HG03469 (cell line): ENCODE data around the gene LPP.

ENCODE experiments used
- ATAC-seq: cut with Tn5 transposase; IDR thresholded peaks from one replicate; pipeline ENCODE4 v1.9.1; 2021; ENCODE audit warnings: mild to moderate bottlenecking, moderate library complexity, moderate number of reproducible peaks; ENCODE audit not compliant: unreplicated experiment

LPP gene

GRCh38 chr3:188296761-188297612, 143.0 kb downstream of the LPP start:
- no peak for ATAC-seq

- ATAC-seq: no peak
These were observed 144.6 kb downstream of the LPP start for GRCh38 chr3:188298585-188298984.

GRCh38 chr3:188299068-188299467, 145.1 kb downstream of the LPP start:
- no peak for ATAC-seq

- no peak for ATAC-seq
These were observed 145.8 kb downstream of the LPP start for GRCh38 chr3:188299708-188300107.

DNA sequence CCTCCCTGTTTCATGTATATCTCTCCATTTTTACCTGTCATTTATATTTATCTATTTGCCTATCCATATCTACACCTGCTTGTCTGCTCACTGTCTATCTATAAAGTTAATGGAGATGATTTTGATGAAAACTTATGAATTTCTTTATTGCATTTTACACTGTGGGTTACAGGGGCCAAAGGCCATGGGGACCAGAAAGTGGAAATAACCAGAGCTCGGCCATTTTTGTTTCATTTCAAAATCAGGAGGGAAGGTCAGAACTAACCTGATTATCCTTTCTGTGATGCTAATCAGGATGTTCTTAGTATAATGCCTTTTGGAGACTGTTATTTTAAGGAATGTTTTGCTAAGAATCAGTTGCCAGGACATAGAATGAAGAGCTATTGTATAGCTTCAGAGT, 147.2 kb downstream of the LPP start:
- ATAC-seq: no peak

DNA sequence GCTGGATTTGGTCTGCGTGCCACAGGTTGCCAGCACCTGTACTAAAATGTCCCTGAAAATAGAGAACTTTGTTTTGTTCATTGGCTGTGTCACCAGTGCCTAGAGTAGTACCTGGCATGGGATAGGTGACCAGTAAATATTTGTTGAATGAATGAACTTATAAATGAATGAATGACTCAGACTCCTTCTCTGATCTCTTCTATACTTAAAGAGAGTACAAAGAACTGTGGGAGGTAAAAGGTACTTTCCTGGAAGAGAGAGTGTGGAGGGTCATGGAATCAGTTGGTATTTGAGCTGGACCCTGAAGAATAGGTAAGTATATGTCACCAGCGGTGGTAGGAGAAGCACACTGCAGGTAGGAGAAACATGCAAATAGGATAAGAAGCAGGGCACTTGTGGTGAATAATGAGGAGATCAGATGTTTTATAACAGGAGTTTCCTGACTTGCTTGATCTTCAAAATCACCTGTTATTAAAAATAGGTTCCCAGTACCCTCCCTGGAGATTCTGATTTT, 149.4 kb downstream of the LPP start:
- no peak for ATAC-seq

DNA sequence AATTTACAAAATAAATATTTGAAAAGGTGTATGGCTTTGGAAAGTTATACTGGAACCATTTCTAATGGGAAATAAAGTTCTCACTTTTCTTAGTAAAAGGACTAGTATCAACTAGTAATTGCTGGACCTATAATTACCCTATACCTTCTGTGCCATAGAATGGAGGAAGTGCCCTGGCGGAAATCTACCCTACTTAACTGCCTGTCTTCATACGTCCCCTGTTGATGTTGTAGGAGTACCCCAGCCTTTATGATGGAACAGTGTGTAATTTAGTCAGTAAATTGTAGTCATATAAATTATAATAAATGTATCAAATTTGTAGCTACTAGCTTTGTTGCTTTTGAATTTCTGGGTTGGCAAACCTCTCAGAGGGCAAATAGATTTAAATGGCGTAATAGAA, 149.9 kb downstream of the LPP start:
- no peak for ATAC-seq

GRCh38 chr3:188304501-188304900, 150.5 kb downstream of the LPP start:
- no peak for ATAC-seq

DNA sequence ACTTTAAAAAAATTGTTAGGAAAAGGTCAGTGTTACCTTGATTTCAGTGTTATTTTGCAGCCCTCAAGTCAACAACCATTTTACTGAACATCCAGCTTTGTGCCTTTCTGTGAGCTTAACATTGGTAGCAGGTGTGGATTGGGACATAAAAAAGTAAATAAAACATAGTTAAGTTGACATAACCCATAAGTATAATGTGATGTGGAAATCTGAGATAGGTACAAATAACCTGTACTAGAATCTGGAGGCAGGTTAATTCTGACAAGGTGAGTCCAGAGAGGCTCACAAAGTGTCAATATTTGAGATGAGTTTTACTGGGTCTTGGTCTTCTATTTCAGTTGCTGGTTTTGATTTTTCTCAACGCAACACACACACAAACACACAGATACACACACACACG, 151.3 kb downstream of the LPP start:
- no peak for ATAC-seq

DNA sequence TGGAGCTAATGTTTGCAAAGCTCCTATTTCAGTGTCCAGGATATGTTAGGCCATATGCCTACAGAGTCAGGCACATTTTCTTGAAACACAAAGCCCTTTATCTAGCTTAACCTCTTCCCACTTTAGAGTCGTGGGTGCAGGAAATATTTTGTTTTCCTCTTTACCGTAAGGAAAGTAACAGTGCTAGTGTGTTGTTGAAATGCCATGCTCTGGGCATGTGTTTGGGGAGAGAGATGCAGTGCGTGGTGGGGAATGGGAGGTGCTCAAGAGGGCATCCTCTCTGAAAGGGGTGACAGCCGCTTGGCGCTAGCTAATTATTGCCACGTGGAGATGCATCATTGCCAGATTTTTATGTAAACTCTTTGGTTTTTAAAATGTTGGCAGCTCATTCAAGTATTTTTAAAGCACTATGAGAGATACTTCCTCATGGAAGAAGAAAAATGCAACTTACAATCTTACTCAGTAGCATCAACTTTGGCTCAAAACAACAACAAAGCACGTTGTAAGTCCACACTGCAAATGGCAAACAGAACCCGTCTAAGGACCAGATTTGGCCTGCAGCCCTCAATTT, 152.6 kb downstream of the LPP start:
- no peak for ATAC-seq

GRCh38 chr3:188309437-188310269, 155.7 kb downstream of the LPP start:
- ATAC-seq: peak; percentile 97

- ATAC-seq: no peak
These were observed 156.3 kb downstream of the LPP start for GRCh38 chr3:188310270-188310710.

GRCh38 chr3:188315553-188315952, 161.6 kb downstream of the LPP start:
- ATAC-seq: no peak

- ATAC-seq: no peak
These were observed 162.2 kb downstream of the LPP start for GRCh38 chr3:188316021-188316722.

DNA sequence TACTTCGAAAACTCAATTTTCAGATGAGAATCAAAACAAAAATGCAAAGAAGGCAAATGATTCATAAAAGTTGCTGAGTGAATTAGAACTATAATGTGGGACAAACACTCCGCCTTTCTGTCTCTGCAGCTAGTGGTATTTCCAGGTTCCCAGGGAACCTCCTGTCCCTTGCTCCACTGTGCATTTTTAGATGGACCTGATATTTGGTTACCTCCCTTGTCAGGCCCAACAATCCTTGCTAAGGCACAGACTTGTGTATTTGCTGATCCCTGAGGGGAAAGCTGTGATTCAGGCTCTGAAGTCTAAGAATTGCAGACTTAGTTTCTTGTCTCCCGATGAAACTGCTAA, 162.7 kb downstream of the LPP start:
- no peak for ATAC-seq

DNA sequence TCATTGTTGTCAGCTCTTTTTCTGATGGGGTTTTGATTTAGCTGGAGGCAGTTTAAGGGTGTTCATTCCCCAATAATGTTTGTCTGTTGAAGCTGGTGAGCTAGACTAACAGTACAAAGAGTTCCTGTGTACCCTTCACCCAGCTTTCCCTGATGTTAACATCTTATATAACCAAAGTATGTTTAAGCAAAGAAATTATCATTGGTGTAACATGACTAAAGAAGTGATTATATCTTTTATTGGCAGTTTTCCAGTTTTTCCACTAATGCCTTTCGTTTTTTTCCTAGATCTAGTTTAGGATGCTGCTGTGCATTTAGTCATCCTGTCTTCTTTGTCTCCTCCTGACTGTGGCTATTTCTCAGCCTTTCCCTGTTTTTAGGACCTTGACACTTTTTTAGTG, 165.6 kb downstream of the LPP start:
- no peak for ATAC-seq

DNA sequence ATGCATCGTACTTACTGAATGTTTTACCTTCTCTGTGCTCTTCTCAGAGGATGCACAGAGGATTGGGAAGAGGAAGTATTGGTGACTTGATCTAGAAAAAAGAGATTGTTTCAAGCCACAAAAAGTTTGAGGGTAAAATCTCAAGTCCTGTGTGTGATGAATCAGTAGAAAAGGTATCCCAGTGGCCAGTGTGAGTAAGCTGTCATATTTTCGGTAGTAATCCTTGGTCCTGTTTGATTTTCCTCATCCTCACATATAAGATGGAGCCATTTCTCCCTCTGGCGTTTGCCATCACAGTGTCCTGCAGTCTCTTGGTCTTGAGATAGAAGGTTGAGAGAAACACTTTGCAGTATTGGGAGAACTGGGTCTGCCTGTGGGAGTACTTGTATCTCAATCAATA, 166.8 kb downstream of the LPP start:
- ATAC-seq: no peak

- ATAC-seq: no peak
These were observed 167.3 kb downstream of the LPP start for GRCh38 chr3:188321258-188321657.

DNA sequence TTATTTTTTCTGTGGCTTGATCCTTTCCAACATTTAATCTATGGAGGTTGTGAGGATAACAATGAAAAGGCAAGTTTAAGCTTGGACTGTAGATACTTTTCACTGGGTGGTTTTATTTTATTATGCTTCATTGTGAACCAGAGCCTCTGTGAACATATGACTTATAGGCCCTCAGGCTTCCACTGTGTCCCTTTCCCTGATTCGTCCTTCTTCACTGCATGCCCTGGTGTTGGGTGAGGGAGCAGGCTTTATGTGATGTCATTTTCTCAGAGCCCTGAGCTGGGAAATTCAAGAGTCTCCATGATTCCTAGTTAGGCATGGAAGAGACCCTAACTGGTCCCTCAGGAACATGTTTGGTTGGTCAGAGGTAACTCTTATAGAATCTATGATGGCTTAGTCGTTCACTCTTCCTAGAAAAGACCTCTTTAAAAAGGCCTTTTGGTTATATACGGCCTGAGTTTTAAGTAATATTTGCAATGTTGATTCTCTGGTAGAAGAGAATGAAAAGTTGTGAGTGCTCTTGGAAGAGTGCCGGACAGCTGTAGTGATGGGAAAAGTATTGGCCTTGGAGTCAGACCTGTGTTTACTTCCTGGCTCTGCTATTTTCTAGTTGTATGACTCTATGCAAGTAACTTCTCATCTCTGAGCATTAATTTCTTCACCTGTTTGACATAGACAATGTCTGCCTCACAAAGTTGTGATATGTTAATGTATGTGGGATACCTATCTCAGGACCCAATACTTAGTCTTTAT, 168.4 kb downstream of the LPP start:
- no peak for ATAC-seq
